ENCODE results near the gene AFF3. TPM values are rescaled to one million over a fixed set of nuclear protein-coding genes. Genes with fewer than 3 reads are reported as not detected.

Gene AFF3
- total RNA-seq, 1 experiment from 2014 or later: 0.61 TPM

DNA sequence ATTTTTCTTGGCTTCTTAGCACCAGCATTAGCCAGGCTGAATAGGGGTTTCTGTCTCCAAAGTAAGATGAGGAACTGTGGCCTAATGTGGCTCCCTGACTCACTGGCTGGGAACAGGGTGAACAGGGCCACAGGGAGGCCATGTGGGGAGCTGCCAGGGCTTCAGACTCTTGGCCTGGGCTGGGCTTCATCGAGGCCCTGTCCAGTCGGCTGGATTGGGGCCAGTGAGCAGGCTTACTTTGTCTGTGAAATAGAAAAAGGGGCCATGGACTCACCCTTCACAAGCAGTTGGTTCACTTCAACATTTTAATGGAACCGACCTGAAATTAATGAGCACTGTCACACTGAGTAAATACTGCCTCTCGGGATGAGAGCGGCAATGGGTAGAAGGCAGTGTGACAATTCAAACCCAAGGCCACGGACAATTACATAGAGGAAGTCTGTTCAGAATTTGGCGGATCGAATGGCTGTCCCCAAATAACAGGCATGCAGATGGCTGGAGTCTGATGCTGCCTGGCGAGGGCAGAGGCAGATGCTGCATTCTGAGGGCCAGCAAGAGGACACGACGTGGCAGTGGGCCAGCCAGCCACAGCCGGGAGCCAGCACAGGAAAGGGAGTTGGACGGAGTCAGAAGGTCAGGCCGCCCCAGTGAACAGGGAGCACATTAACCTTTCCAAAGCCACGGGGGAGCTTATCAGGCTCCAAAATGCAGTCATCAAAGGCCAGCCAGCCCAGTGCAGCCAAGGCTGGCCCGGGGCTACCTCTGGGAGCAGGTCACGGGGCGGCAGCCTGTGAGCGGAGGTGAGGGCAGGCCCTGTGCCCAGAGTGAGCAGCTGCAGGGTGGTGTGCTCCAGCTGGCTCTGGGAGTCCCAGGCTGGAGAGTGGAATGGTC, 506.0 kb downstream of the AFF3 start:
- TF ChIP-seq FOSL1 (IDR thresholded peaks at IDR 0.05; ENCODE audit: low read depth) (no peak), JUND (IDR thresholded peaks at IDR 0.05) (no peak), EGR1 (IDR thresholded peaks at IDR 0.05; ENCODE audit: low read depth) (no peak), CBX3 (IDR thresholded peaks at IDR 0.05; ENCODE audit: low read depth) (no peak), CEBPB (IDR thresholded peaks at IDR 0.05; ENCODE audit: low read depth) (no peak), EZH2 (IDR thresholded peaks at IDR 0.05) (no peak), REST (IDR thresholded peaks at IDR 0.05; ENCODE audit: low read depth) (no peak), ZBTB33 (IDR thresholded peaks at IDR 0.05; ENCODE audit: extremely low read depth, insufficient replicate concordance, low read length) (no peak), ZNF274 (IDR thresholded peaks at IDR 0.05; ENCODE audit: low read depth, low read length) (no peak), POLR2A (IDR thresholded peaks at IDR 0.05; ENCODE audit: borderline replicate concordance, extremely low read depth, insufficient read depth, insufficient read length) (no peak), TCF7L2 (IDR thresholded peaks at IDR 0.05; ENCODE audit: borderline replicate concordance, extremely low read depth, insufficient read depth, insufficient read length) (no peak), SIN3A (IDR thresholded peaks at IDR 0.05; ENCODE audit: low read depth) (no peak), SRF (IDR thresholded peaks at IDR 0.05; ENCODE audit: low read depth) (no peak), POLR2AphosphoS5 (IDR thresholded peaks at IDR 0.05; ENCODE audit: low read depth, low read length) (no peak), SP1 (IDR thresholded peaks at IDR 0.05; ENCODE audit: low read depth) (no peak), RAD21 (IDR thresholded peaks at IDR 0.05; ENCODE audit: low read depth) (no peak), EZH2phosphoT487 (IDR thresholded peaks at IDR 0.05; ENCODE audit: borderline replicate concordance) (no peak), ELF1 (IDR thresholded peaks at IDR 0.05; ENCODE audit: borderline replicate concordance, low read depth) (no peak), ATF3 (IDR thresholded peaks at IDR 0.05) (no peak)
- TF ChIP-seq, protein P1, sequence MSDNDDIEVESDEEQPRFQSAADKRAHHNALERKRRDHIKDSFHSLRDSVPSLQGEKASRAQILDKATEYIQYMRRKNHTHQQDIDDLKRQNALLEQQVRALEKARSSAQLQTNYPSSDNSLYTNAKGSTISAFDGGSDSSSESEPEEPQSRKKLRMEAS (IDR thresholded peaks at IDR 0.05): no peak
- H3K4me1 ChIP-seq (ENCODE audit: control insufficient read depth in 1 of 2, insufficient read depth in 2 of 2, low read length in 2 of 2): no peaks in the 10 kb centered on the region
- no peaks in the 10 kb centered on the region for H3K36me3 ChIP-seq (ENCODE audit: control insufficient read depth in 1 of 2, insufficient read depth in 2 of 2, low read length in 2 of 2)
- H3K79me2 ChIP-seq (ENCODE audit: insufficient read depth, low read length): no peaks in the 10 kb centered on the region
- intact Hi-C loops (cut with micrococcal nuclease): no loop called here
- H2AFZ ChIP-seq (ENCODE audit: low read depth, low read length, poor library complexity, severe bottlenecking): no peak overlapping the region
- no peak overlapping the region for H3K27ac ChIP-seq (ENCODE audit: low read depth, low read length)
- no peak overlapping the region for H3K4me2 ChIP-seq (ENCODE audit: low read length)
- ATAC-seq: no peak
- RAD21 ChIA-PET (ENCODE audit: low non-redundant PET in 1 of 2, low total read pairs in 2 of 2, uncharacterized antibody in 2 of 2, unreplicated experiment in 2 of 2): no interaction called here
- no peaks in the 10 kb centered on the region for H4K20me1 ChIP-seq (ENCODE audit: insufficient read depth)
- H3K9me3 ChIP-seq (ENCODE audit: control insufficient read depth in 1 of 2, insufficient read depth in 1 of 2, low read depth in 1 of 2, low read length in 2 of 2): no peaks in the 10 kb centered on the region
- H3K9ac ChIP-seq (ENCODE audit: low read length): no peak overlapping the region
- POLR2A ChIA-PET: no interaction called here
- no peaks in the 10 kb centered on the region; the same call in 1 of the 2 replicates for H3K27me3 ChIP-seq (ENCODE audit: insufficient read depth, low read length)
- H3K9me2 ChIP-seq (ENCODE audit: insufficient read depth): no peaks in the 10 kb centered on the region
- no TSS peak for BruUV-seq (replicated peaks)
- no peak for DNase-seq (ENCODE audit: low read depth, low spot score)
- no peak overlapping the region for H3K4me3 ChIP-seq (replicated peaks in 1 of 2; ENCODE audit: low read depth in 1 of 2, low read length in 2 of 2)
- CTCF ChIA-PET: no interaction called here

All from HCT116 (cell line).